ENCODE results near the gene GBX2.

- TF ChIP-seq POLR2A (IDR thresholded peaks at IDR 0.05) (no peak), CTCF (IDR thresholded peaks at IDR 0.05) (no peak)
Observed at GRCh38 chr2:236123716-236124115, 44.5 kb downstream of the GBX2 start.
